ENCODE results near the gene NAPSA. TPM values are rescaled to one million over a fixed set of nuclear protein-coding genes. Genes with fewer than 3 reads are reported as not detected.

Gene NAPSA
- total and polyA plus RNA-seq, 9 of the 15 experiments (the other 6 are each of a cell fraction or from before 2014, with no cell fraction given) = 0.25 to 1.9 (median 0.69) TPM

DNA sequence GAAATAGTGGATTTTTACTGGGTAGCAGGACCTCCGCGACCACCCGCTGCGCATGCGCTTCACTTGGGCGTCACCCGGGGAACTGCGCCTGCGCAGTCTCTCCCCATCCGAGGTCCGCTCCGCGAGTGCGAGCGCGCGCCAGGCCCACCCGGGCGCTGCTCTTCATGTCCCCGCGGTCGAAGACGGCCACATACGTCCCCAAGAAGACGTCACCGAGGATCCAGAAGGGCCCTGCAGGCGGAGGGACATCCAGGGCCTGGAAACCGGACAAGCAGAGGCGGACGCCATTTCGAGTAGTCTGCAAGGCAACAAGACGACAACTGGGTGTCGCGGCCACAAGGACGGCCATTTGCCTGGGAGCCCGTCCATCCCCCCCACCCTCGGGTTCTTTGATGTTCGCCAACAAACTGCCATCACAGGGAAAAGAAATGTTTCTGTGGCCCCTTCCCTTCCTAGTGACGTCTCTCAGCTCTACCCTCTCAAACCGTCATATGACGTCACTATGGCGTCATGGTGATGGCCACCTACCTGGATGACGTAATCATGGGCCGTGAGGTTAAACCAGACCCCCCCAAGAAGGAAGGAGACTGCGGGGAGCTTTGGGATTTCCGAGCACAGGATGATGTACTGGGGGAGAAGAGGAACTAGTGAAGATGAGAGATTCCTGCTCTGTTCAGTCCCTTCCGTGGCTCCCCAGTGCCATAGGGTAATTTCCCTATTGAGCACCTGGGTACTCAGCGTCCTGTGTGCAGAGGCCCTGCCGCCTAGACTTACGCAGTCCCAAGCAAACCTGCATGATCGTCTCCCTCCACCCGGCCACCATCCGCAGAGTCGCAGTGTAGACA is 6.7 kb downstream of the NAPSA start (continued):
- no peak for TF ChIP-seq SETDB1 (IDR thresholded peaks at IDR 0.05; ENCODE audit: low read length)
- TF ChIP-seq ZNF197 (CRISPR knock-in tag; IDR thresholded peaks at IDR 0.05; ENCODE audit: low read depth) = no peak
- TF ChIP-seq MCM2 (IDR thresholded peaks at IDR 0.05; ENCODE audit: low read depth) = no peak
- TF ChIP-seq DACH1 (IDR thresholded peaks at IDR 0.05; ENCODE audit: partially characterized antibody) = no peak
- TF ChIP-seq BRD9 (IDR thresholded peaks at IDR 0.05; ENCODE audit: low read depth, partially characterized antibody) = no peak
- peak; percentile 91 for TF ChIP-seq ZFX (CRISPR knock-in tag; IDR thresholded peaks at IDR 0.05)
- TF ChIP-seq LEF1 (IDR thresholded peaks at IDR 0.05) = peak; percentile 49; the same call in 1 of the 2 replicates
- no peak for TF ChIP-seq BACH1 (tag; IDR thresholded peaks at IDR 0.05)
- no peak for TF ChIP-seq NKRF (IDR thresholded peaks at IDR 0.05; ENCODE audit: borderline replicate concordance)
- no peak for TF ChIP-seq TCF7L2 (IDR thresholded peaks at IDR 0.05; ENCODE audit: low read depth, low read length)
- TF ChIP-seq ZBTB5 (IDR thresholded peaks at IDR 0.05) = no peak
- TF ChIP-seq HDAC6 (IDR thresholded peaks at IDR 0.05; ENCODE audit: low read depth, low read length) = no peak
- TF ChIP-seq NCOA6 (IDR thresholded peaks at IDR 0.05) = no peak
- TF ChIP-seq GABPA (tag; conservative IDR thresholded peaks at IDR 0.05; ENCODE audit: low read depth) = 0 out of 2 replicates have a peak, but pooled peaks have one; percentile 37
- TF ChIP-seq, protein P1, sequence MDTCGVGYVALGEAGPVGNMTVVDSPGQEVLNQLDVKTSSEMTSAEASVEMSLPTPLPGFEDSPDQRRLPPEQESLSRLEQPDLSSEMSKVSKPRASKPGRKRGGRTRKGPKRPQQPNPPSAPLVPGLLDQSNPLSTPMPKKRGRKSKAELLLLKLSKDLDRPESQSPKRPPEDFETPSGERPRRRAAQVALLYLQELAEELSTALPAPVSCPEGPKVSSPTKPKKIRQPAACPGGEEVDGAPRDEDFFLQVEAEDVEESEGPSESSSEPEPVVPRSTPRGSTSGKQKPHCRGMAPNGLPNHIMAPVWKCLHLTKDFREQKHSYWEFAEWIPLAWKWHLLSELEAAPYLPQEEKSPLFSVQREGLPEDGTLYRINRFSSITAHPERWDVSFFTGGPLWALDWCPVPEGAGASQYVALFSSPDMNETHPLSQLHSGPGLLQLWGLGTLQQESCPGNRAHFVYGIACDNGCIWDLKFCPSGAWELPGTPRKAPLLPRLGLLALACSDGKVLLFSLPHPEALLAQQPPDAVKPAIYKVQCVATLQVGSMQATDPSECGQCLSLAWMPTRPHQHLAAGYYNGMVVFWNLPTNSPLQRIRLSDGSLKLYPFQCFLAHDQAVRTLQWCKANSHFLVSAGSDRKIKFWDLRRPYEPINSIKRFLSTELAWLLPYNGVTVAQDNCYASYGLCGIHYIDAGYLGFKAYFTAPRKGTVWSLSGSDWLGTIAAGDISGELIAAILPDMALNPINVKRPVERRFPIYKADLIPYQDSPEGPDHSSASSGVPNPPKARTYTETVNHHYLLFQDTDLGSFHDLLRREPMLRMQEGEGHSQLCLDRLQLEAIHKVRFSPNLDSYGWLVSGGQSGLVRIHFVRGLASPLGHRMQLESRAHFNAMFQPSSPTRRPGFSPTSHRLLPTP (IDR thresholded peaks at IDR 0.05; ENCODE audit: borderline replicate concordance, extremely low read depth, insufficient read length) = no peak
- no peak for TF ChIP-seq NR2C2 (CRISPR knock-in tag; IDR thresholded peaks at IDR 0.05)
- 0 out of 2 replicates have a peak, but pooled peaks have one; percentile 15 for TF ChIP-seq NR2C2 (tag; IDR thresholded peaks at IDR 0.05)
- no peak; the same call in 1 of the 2 replicates for TF ChIP-seq ZNF347 (CRISPR knock-in tag; IDR thresholded peaks at IDR 0.05; ENCODE audit: low read depth)
- TF ChIP-seq NELFE (IDR thresholded peaks at IDR 0.05; ENCODE audit: insufficient read depth, insufficient read length) = no peak

Data from K562 (cell line).